AG09319 (cell line): ENCODE measurements around the gene MAP3K9.

Experiments
- DNase-seq: peaks from one replicate; pipeline ENCODE4 v3.0.0-alpha.2; 2010; ENCODE audit warnings: low read depth; ENCODE audit errors: extremely low read depth
- CTCF ChIP-seq: IDR thresholded peaks from 2 replicates; pipeline ENCODE4 v1.5.1; 2011; ENCODE audit warnings: low read depth, mild to moderate bottlenecking, inconsistent platforms, low read length, moderate library complexity

Gene MAP3K9

GRCh38 chr14:70741482-70741881 is 67.8 kb downstream of the MAP3K9 start:
- no peak for TF ChIP-seq CTCF
- no peak for DNase-seq

- no peak for TF ChIP-seq CTCF
- DNase-seq: no peak
Observed at GRCh38 chr14:70735043-70735442, 74.3 kb downstream of the MAP3K9 start.

GRCh38 chr14:70731447-70732239 is 77.7 kb downstream of the MAP3K9 start:
- no peak for DNase-seq
- no peak for TF ChIP-seq CTCF

- DNase-seq: no peak
- no peak for TF ChIP-seq CTCF
Observed at GRCh38 chr14:70730393-70730792, 78.9 kb downstream of the MAP3K9 start.

GRCh38 chr14:70726651-70727375 is 82.5 kb downstream of the MAP3K9 start:
- no peak for TF ChIP-seq CTCF
- DNase-seq: no peak

GRCh38 chr14:70724944-70725343 is 84.4 kb downstream of the MAP3K9 start:
- no peak for DNase-seq
- TF ChIP-seq CTCF: no peak

GRCh38 chr14:70724110-70724509 is 85.2 kb downstream of the MAP3K9 start:
- TF ChIP-seq CTCF: no peak
- no peak for DNase-seq
